Caco-2 (cell line): Measurements from ENCODE around the gene YES1. TPM values are rescaled to one million over a fixed set of nuclear protein-coding genes. Genes with fewer than 3 reads are reported as not detected.
A peak's percentile ranks its signal among the peaks of the same experiment; 100 is the strongest.

Experiments
- BruUV-seq: library from RNA; stranded (reverse); fragments of 400-500 nt; replicated peaks from 2 replicates; lab custom pipeline; 2021; lab: Mats Ljungman, UMichigan
- CTCF ChIA-PET: fragments of 300-600 bp; sonication (Branson Sonifier 250); formaldehyde crosslinking; loops from one replicate; lab custom pipeline; 2022; ENCODE audit warnings: antibody characterized with exemption; lab: Charles Lee
- POLR2A ChIA-PET: fragments of 300-600 bp; sonication (Branson Sonifier 250); formaldehyde crosslinking; loops from one replicate; lab custom pipeline; 2022; ENCODE audit warnings: antibody characterized with exemption; lab: Charles Lee
- DNase-seq, 2 experiments: peaks; one replicate each; pipeline versions ENCODE4 v3.0.0 to v3.0.0-alpha.2; 2020 to 2022
- H3K27me3 ChIP-seq: replicated peaks from 2 replicates; pipeline ENCODE4 v1.6.0; 2011; ENCODE audit warnings: low read length; ENCODE audit not compliant: control insufficient read depth, insufficient read depth
- H3K36me3 ChIP-seq: 2 replicates; pipeline ENCODE4 v1.5.1; 2011; ENCODE audit warnings: low read length; ENCODE audit not compliant: control insufficient read depth, insufficient read depth
- H3K4me1 ChIP-seq: fragments of 250-450 bp; sonication (Bioruptor Pico); 2 replicates; pipeline ENCODE4 v1.5.1; 2020; ENCODE audit warnings: mild to moderate bottlenecking
- H3K4me3 ChIP-seq: 2 replicates; pipeline ENCODE4 v1.5.1; 2011; ENCODE audit warnings: low read depth, mild to moderate bottlenecking, control low read depth, low read length
- H3K9me3 ChIP-seq: fragments of 250-450 bp; sonication (Bioruptor Pico); 2 replicates; pipeline ENCODE4 v1.5.1; 2020; ENCODE audit warnings: mild to moderate bottlenecking, moderate library complexity
- H3K27ac Mint-ChIP-seq: one replicate; pipeline ENCODE4 v1.8.0; 2022; ENCODE audit warnings: mixed read lengths; ENCODE audit not compliant: unreplicated experiment
- H3K27me3 Mint-ChIP-seq: one replicate; pipeline ENCODE4 v1.8.0; 2022; ENCODE audit warnings: mixed read lengths; ENCODE audit not compliant: insufficient read depth, unreplicated experiment
- H3K36me3 Mint-ChIP-seq: one replicate; pipeline ENCODE4 v1.8.0; 2022; ENCODE audit warnings: mild to moderate bottlenecking, mixed read lengths; ENCODE audit not compliant: insufficient read depth, unreplicated experiment
- H3K4me1 Mint-ChIP-seq: one replicate; pipeline ENCODE4 v1.8.0; 2022; ENCODE audit warnings: low read depth, mixed read lengths; ENCODE audit not compliant: unreplicated experiment
- H3K4me3 Mint-ChIP-seq: one replicate; pipeline ENCODE4 v1.8.0; 2022; ENCODE audit warnings: mild to moderate bottlenecking, moderate library complexity, mixed read lengths; ENCODE audit not compliant: unreplicated experiment
- H3K9me3 Mint-ChIP-seq: one replicate; pipeline ENCODE4 v1.8.0; 2022; ENCODE audit warnings: mixed read lengths; ENCODE audit not compliant: unreplicated experiment
- CTCF ChIP-seq, 2 experiments: fragments of 200-600 bp in 1 of 2; IDR thresholded peaks; 1 replicate in 1 of 2; 2 replicates in 1 of 2; pipeline versions ENCODE4 v1.5.1 to v1.8.0; 2011 to 2022; ENCODE audit warnings: antibody characterized with exemption in 1 of 2, control low read depth in 1 of 2, inconsistent platforms in 1 of 2, low read depth in 1 of 2, low read length in 1 of 2, mild to moderate bottlenecking in 1 of 2, moderate library complexity in 1 of 2; ENCODE audit not compliant: insufficient read depth in 1 of 2, severe bottlenecking in 1 of 2, unreplicated experiment in 1 of 2
- intact Hi-C: fragments of 100-400 bp; cut with micrococcal nuclease; formaldehyde crosslinking; loops from one replicate; pipeline ENCODE4 v1.10.0; 2022; ENCODE audit not compliant: unreplicated experiment
- total RNA-seq: library from RNA; stranded (reverse); gene quantifications from 2 replicates; pipeline ENCODE4 v1.2.3, GENCODE V29; 2022

YES1 gene
- total RNA-seq, 1 experiment from 2014 or later = 95.0 TPM

GRCh38 chr18:840023-840408 is 28.0 kb upstream of the YES1 start:
- no peaks in the 10 kb centered on the region for H3K9me3 ChIP-seq
- intact Hi-C loops = no loop called here
- no peak overlapping the region for H3K4me3 Mint-ChIP-seq
- no peaks in the 10 kb centered on the region for H3K27me3 ChIP-seq
- no peaks in the 10 kb centered on the region for H3K9me3 Mint-ChIP-seq
- no peaks in the 10 kb centered on the region; the same call in 1 of the 2 replicates for H3K4me1 ChIP-seq
- no peak for TF ChIP-seq CTCF (IDR thresholded peaks at IDR 0.05; ENCODE audit: insufficient read depth in 1 of 2, low read depth in 1 of 2, low read length in 1 of 2, severe bottlenecking in 1 of 2, unreplicated experiment in 1 of 2)
- H3K27me3 Mint-ChIP-seq = no peaks in the 10 kb centered on the region
- DNase-seq = no peak
- ChIA-PET POLR2A (no interaction called here), CTCF (interaction anchor here (0.6 to 1.6 kb wide), 4 partner anchors 24 to 216 kb away, joined by 3 to 21 read pairs (median 10); partner anchors contain the start of gene ENOSF1)
- H3K27ac Mint-ChIP-seq = no peak overlapping the region
- H3K36me3 ChIP-seq = no peaks in the 10 kb centered on the region
- H3K4me3 ChIP-seq = no peak overlapping the region
- H3K4me1 Mint-ChIP-seq = peaks cover 13% of the 10 kb centered on the region
- H3K36me3 Mint-ChIP-seq = no peaks in the 10 kb centered on the region
- BruUV-seq = no TSS peak

GRCh38 chr18:839224-840022 is 27.4 kb upstream of the YES1 start:
- intact Hi-C loops = loop anchor here (2.0 to 10.0 kb wide), 3 partner anchors 185 to 555 kb away; partner anchors contain the start of gene TYMS
- Mint-ChIP-seq H3K27me3 (no peaks in the 10 kb centered on the region), H3K4me3 (no peak overlapping the region), H3K27ac (no peak overlapping the region), H3K9me3 (no peaks in the 10 kb centered on the region), H3K36me3 (no peaks in the 10 kb centered on the region), H3K4me1 (peaks cover 13% of the 10 kb centered on the region)
- ChIA-PET CTCF (interaction anchor here (0.7 to 1.6 kb wide), 13 partner anchors 9 to 577 kb away, joined by 3 to 21 read pairs (median 4); partner anchors contain the start of gene ENOSF1), POLR2A (no interaction called here)
- H3K9me3 ChIP-seq = no peaks in the 10 kb centered on the region
- peak; percentile 78 to 86 for DNase-seq
- peak; percentile 84 to 92 for TF ChIP-seq CTCF (IDR thresholded peaks at IDR 0.05; ENCODE audit: insufficient read depth in 1 of 2, low read depth in 1 of 2, low read length in 1 of 2, severe bottlenecking in 1 of 2, unreplicated experiment in 1 of 2)
- H3K4me1 ChIP-seq = no peaks in the 10 kb centered on the region; the same call in 1 of the 2 replicates
- H3K27me3 ChIP-seq = no peaks in the 10 kb centered on the region
- no TSS peak for BruUV-seq
- H3K4me3 ChIP-seq = no peak overlapping the region
- H3K36me3 ChIP-seq = no peaks in the 10 kb centered on the region

- Mint-ChIP-seq H3K27me3 (no peaks in the 10 kb centered on the region), H3K4me1 (peaks cover 13% of the 10 kb centered on the region), H3K9me3 (no peaks in the 10 kb centered on the region), H3K36me3 (no peaks in the 10 kb centered on the region), H3K27ac (no peak overlapping the region), H3K4me3 (no peak overlapping the region)
- H3K4me3 ChIP-seq = no peak overlapping the region
- no peaks in the 10 kb centered on the region for H3K27me3 ChIP-seq
- BruUV-seq = no TSS peak
- H3K36me3 ChIP-seq = no peaks in the 10 kb centered on the region
- no peak for TF ChIP-seq CTCF (IDR thresholded peaks at IDR 0.05; ENCODE audit: insufficient read depth in 1 of 2, low read depth in 1 of 2, low read length in 1 of 2, severe bottlenecking in 1 of 2, unreplicated experiment in 1 of 2)
- H3K4me1 ChIP-seq = no peaks in the 10 kb centered on the region; the same call in 1 of the 2 replicates
- intact Hi-C loops = loop anchor here (2.0 to 10.0 kb wide), 3 partner anchors 183 to 553 kb away; partner anchors contain the start of gene TYMS
- ChIA-PET CTCF (no interaction called here), POLR2A (no interaction called here)
- H3K9me3 ChIP-seq = no peaks in the 10 kb centered on the region
- DNase-seq = no peak
Observed at GRCh38 chr18:837922-838321, 25.9 kb upstream of the YES1 start.
